NCI-H446 (cell line): ENCODE data around the gene LRRC27.
"Not testable (repeated sequence)": the region's sequence is repeated elsewhere in the genome, so short reads cannot be mapped to it uniquely, and the experiment has no call there.

Source experiments
- DNase-seq, 2 experiments: peaks; one replicate each; lab custom pipeline; 2025; lab: John Stamatoyannopoulos, UW

Gene LRRC27

DNA sequence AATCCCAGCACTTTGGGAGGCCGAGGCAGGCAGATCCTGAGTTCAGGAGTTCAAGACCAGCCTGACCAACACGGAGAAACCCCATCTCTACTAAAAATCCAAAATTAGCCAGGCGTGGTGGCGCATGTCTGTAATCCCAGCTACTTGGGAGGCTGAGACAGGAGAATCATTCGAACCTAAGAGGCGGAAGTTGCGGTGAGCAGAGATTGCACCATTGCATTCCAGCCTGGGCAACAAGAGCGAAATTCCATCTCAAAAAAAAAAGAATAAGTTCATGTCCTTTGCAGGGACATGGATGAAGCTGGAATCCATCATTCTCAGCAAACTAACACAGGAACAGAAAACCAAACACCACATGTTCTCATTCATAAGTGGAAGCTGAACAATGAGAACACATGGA lies 17.1 kb upstream of the LRRC27 start:
- DNase-seq = not testable (repeated sequence)

DNA sequence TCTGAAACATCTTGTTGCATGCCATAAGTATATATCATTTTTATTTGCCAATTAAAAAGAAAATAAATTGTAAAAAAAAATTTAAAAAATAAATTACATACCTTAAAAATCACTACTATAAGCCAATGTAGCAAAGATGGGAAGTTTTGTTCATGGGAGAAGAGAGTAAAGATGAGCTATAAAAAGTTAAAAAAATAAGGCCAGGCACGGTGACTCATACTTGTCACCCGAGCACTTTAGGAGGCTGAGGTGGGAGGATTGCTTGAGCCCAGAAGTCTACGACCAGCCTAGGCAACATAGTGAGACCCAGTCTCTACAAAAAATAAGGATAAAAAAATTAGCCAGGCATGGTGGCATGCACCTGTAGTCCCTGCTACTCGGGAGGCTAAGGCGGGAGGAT lies 15.9 kb upstream of the LRRC27 start:
- no peak for DNase-seq

DNA sequence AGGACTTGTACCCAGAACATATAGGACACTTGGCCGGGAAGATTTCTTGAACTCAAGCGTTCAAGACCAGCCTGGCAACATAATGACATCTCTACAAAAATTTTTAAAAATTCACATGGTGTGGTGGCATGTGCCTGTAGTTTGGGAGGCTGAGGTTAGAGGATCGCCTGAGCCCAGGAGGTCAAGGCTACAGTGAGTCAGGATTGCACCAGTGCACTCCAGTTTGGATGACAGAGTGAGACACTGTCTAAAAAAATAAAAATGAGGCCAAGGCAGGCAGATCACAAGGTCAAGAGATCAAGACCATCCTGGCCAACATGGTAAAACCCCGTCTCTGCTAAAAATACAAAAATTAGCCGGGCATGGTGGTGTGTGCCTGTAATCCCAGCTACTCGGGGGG lies 14.5 kb upstream of the LRRC27 start:
- not testable (repeated sequence) for DNase-seq

GRCh38 chr10:132319853-132320653 lies 11.9 kb upstream of the LRRC27 start:
- DNase-seq = peak in 1 of 2 experiments; percentile 3

DNA sequence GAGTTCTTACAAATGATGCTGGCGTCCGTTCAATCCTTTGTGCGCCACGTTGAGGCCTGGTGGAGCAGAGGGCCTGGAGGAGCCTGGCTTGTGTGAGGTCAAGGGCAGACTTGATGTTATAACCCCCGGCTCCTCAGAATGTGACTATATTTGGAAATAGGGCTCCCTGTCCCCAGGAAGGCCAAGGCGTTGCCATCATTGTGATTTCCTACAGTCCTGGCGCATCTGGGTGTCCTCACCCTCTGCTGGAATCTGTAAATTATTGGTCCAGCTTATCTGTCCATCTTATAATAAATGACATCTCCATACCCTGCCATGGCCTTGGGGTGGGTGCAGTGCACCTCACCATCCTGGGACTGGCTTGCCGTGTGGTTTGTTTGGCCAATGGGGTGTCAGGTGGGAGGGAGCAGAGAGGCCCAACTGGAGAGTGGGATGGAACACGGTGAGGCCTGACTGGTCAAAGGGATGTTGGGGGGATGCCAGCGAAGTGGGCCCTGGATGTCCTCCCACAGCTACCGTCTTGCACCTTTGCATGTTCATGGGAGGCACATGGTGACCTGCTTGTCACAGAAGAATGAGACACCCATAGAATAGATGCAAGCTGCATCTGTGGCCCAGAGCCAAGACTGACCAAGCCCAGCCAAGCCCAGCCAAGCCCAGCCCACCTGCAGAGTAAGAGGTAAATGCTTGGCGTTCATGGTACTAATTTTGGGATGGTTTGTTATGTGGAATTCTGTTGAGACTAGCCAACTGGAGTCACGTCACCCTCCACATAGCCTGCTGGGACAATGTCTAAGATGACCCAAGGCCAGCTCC lies 11.1 kb upstream of the LRRC27 start:
- DNase-seq = no peak

- no peak for DNase-seq
Measured at GRCh38 chr10:132321726-132322125, 10.3 kb upstream of the LRRC27 start.

DNA sequence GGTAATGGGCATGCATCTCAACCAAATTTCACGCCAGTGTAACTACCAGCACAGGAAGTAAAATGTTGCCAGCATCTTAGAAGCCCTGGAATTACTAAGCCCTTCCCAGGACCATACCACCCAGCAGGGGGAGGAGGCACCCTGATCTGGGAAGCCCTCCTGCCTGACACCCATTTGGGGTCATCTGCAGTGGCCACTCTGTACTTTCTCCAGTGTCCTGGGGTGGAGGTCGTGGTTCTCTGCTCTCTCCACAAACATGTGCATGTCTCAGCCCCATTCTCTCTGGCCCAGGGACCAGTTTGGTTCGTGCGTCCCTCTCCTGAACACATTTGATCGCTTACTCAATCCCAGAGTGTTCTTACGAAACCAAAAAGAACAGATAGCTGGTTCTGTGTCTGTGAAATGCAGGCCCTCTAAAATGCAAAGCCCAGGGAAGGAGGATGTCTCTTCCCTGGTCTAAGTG lies 9.4 kb upstream of the LRRC27 start:
- no peak for DNase-seq

GRCh38 chr10:132324186-132324585 lies 7.8 kb upstream of the LRRC27 start:
- DNase-seq = no peak

DNA sequence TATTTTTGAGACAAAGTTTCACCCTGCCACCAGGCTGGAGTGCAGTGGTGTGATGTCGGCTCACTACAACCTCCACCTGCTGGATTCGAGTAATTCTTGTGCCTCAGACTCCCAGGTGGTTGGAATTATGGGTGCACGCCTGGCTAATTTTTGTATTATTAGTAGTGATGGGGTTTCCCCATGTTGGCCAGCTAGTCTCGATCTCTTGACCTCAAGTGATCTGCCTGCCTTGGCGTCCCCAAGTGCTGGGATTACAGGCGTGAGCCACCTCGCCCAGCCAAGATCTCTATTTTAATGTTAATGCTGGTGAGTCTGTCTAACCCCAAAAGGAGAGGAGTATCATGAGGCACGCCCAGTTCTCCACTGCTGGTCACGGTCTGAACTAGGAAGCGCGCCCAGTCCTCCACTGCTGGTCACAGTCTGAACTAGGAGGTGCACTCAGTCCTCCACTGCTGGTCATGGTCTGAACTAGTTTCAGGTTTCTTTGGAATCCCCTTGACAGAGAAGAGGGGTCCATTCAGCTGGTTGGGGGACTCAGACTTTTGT lies 5.6 kb upstream of the LRRC27 start:
- DNase-seq = no peak

- DNase-seq = no peak
Measured at GRCh38 chr10:132326925-132327324, 5.1 kb upstream of the LRRC27 start.

GRCh38 chr10:132328106-132328505 lies 3.9 kb upstream of the LRRC27 start:
- DNase-seq = no peak

DNA sequence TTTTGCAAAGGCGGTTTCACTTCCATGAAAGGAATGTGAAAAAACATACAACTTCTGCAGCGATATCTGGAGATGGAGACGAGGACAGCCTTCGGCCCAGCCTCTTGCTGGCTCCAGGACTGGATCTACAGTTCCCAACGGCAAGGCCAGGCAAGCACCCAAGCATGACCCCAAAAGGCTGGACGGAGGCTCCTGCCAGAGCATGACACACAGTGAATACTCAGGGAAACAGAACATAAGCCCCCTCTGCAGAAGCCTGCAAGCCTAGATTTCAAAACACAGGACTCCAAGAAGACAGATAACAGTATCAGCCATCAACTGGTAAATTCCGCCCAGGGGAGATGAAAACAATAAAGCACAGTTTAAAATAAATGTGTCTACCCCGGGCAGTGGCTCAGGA lies 3.3 kb upstream of the LRRC27 start:
- DNase-seq = no peak

- no peak for DNase-seq
Measured at GRCh38 chr10:132329565-132330485, 2.2 kb upstream of the LRRC27 start.

- no peak for DNase-seq
Measured at GRCh38 chr10:132330486-132330833, 1.5 kb upstream of the LRRC27 start.

- no peak for DNase-seq
Measured at GRCh38 chr10:132332433-132332754, 401 bp downstream of the LRRC27 start.

DNA sequence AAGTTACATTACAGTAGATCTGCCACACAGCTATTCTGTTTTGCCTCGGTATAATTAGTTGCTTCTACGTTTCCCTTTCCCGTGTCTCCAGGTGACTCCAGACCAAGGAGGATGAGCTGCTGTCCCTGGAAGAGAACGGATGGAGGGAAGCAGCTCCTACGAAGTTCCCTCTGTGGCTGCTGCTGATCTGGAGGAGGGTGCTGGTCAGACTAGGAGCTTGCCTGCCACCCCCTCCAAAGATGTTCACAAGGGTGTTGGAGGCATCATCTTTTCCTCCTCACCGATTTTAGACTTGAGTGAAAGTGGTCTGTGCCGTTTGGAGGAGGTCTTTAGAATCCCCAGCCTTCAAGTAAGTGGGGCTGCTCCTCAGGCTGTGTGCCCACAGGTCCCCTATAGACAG lies 1.4 kb downstream of the LRRC27 start:
- no peak for DNase-seq

DNA sequence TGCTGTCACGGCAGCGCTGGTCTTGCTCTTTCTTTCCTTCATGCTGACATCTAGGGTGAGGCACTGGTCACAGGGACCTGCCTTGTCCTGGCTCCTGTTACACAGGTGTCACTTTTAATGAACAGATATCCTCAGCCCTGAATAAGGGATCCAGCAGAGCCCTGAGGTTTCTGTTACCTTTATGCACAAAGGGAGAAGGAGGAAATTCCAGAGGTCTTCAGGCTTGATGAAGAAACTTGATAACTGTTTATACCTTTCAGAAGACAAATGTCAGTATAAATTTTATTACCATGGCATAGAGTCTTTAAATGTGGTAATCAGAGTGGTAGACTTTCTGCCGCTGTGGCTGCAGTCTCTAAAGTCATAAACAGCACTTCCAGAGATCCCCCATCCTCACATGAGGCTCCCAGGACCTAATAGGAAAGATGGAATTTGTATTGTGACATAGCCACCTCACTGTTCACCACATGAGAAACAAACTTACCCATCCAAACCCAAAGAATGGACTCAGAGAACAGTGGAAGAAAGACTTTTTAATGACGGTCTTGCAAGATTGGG lies 2.7 kb downstream of the LRRC27 start:
- no peak for DNase-seq

- DNase-seq = no peak
Measured at GRCh38 chr10:132335189-132336063, 3.4 kb downstream of the LRRC27 start.

GRCh38 chr10:132336064-132336746 lies 4.2 kb downstream of the LRRC27 start:
- DNase-seq = no peak

DNA sequence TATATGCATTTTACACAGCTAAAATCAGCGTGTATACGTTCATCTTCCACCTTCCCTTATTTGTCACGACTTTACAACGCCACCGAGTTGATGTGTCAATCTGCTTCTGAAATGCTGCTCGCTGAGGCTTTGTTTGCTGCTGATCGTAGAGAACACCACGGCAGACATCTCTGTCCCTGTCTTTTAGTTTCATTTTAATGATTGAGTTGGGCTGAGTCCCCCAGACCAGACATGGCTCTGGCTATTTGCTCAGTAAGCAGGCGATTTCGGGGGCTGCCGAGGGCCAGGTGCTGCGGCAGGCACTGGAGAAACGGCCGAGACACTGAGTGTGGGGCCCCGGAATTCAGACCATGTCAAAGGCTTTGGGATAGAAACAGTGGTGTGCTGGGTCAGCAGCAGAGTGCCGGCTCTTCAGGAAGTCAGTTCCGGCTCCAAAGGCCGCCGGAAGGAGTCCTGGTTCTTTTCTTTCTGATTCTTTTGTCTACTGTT lies 5.0 kb downstream of the LRRC27 start:
- DNase-seq = no peak
